Astrocyte of the spinal cord (primary cell): ENCODE results near the gene CNDP1.

ENCODE experiments used
- DNase-seq: peaks from one replicate; pipeline ENCODE4 v3.0.0; 2011; ENCODE audit warnings: low read depth, low spot score
- H3K4me3 ChIP-seq: 2 replicates; pipeline ENCODE4 v1.5.1; 2011; ENCODE audit warnings: low read depth, mild to moderate bottlenecking, low read length, moderate library complexity
- CTCF ChIP-seq: IDR thresholded peaks from 2 replicates; pipeline ENCODE4 v1.5.1; 2012; ENCODE audit warnings: low read depth, mild to moderate bottlenecking, low read length, inconsistent platforms
- in situ Hi-C: cut with HindIII; loops from 2 replicates; pipeline ENCODE4 v1.10.0; 2017; ENCODE audit warnings: low sequenced_read_pairs

CNDP1 gene

GRCh38 chr18:74551452-74551851, 17.2 kb downstream of the CNDP1 start:
- no peak for TF ChIP-seq CTCF
- in situ Hi-C loops, result no loop called here
- no peak overlapping the region for H3K4me3 ChIP-seq
- no peak for DNase-seq

- TF ChIP-seq CTCF, result peak; percentile 84
- no peak overlapping the region for H3K4me3 ChIP-seq
- in situ Hi-C loops, result no loop called here
- DNase-seq, result peak; percentile 79
Observed at GRCh38 chr18:74551936-74552555, 17.7 kb downstream of the CNDP1 start.

- DNase-seq, result no peak
- TF ChIP-seq CTCF, result no peak
- H3K4me3 ChIP-seq, result no peak overlapping the region
- in situ Hi-C loops, result no loop called here
Observed at GRCh38 chr18:74556126-74556525, 21.8 kb downstream of the CNDP1 start.

GRCh38 chr18:74558096-74558495, 23.8 kb downstream of the CNDP1 start:
- in situ Hi-C loops, result no loop called here
- DNase-seq, result no peak
- H3K4me3 ChIP-seq, result no peak overlapping the region
- no peak for TF ChIP-seq CTCF

GRCh38 chr18:74562131-74562730, 27.9 kb downstream of the CNDP1 start:
- H3K4me3 ChIP-seq, result no peak overlapping the region
- no peak for DNase-seq
- no peak for TF ChIP-seq CTCF
- in situ Hi-C loops, result no loop called here

- DNase-seq, result no peak
Observed at GRCh38 chr18:74562775-74563174, 28.5 kb downstream of the CNDP1 start.

More at GRCh38 chr18:74562775-74563174, 28.5 kb downstream of the CNDP1 start:
- H3K4me3 ChIP-seq, result no peak overlapping the region
- no peak for TF ChIP-seq CTCF
- in situ Hi-C loops, result no loop called here
